HEK293 (cell line): Measurements from ENCODE around the gene MVB12B.

ENCODE experiments used
- CTCF ChIA-PET: fragments of 350-600 bp; formaldehyde crosslinking; extraction: SDS; loops from one replicate; lab custom pipeline; 2021; ENCODE audit warnings: antibody characterized with exemption; lab: Yijun Ruan, JAX
- POLR2A ChIA-PET: fragments of 300-600 bp; formaldehyde crosslinking; extraction: SDS; loops from one replicate; lab custom pipeline; 2020; ENCODE audit warnings: antibody characterized with exemption, inconsistent platforms; lab: Yijun Ruan, JAX
- H3K27ac ChIP-seq: fragments of 200-500 bp; sonication (Bioruptor generic); 2 replicates; pipeline ENCODE4 v1.5.1; 2014; ENCODE audit warnings: low read depth, low read length, control low read depth, inconsistent platforms; ENCODE audit errors: extremely low read depth
- H3K36me3 ChIP-seq, 2 experiments: fragments of 200-500 bp in 1 of 2; sonication (Bioruptor generic) in 1 of 2; 1 replicate in 1 of 2; 2 replicates in 1 of 2; pipeline ENCODE4 v1.5.1; 2014 to 2017; ENCODE audit warnings: inconsistent platforms in 2 of 2, low read length in 2 of 2; ENCODE audit not compliant: control insufficient read depth in 2 of 2, insufficient read depth in 1 of 2
- H3K4me1 ChIP-seq: fragments of 200-500 bp; sonication (Bioruptor generic); 2 replicates; pipeline ENCODE4 v1.5.1; 2014; ENCODE audit warnings: mild to moderate bottlenecking, low read length, inconsistent platforms; ENCODE audit not compliant: control insufficient read depth, insufficient read depth
- H3K4me3 ChIP-seq: 2 replicates; pipeline ENCODE4 v1.5.1; 2011; ENCODE audit warnings: low read depth, mild to moderate bottlenecking, control low read depth, low read length, moderate library complexity
- H3K9me3 ChIP-seq: fragments of 200-500 bp; sonication (Bioruptor generic); 2 replicates; pipeline ENCODE4 v1.5.1; 2014; ENCODE audit warnings: low read depth, low read length, inconsistent platforms; ENCODE audit not compliant: control insufficient read depth, insufficient read depth
- BCL6B ChIP-seq: fragments of 450-650 bp; formaldehyde crosslinking; IDR thresholded peaks from 2 replicates; pipeline ENCODE4 v1.5.1; 2017; ENCODE audit warnings: missing biosample characterization, missing genetic modification characterization
- KLF1 ChIP-seq: fragments of 450-650 bp; formaldehyde crosslinking; IDR thresholded peaks from 2 replicates; pipeline ENCODE4 v1.5.1; 2016; ENCODE audit warnings: missing biosample characterization, missing genetic modification characterization
- KLF7 ChIP-seq: fragments of 450-650 bp; formaldehyde crosslinking; IDR thresholded peaks from 2 replicates; pipeline ENCODE4 v1.5.1; 2016; ENCODE audit warnings: missing biosample characterization, missing genetic modification characterization, borderline replicate concordance
- PATZ1 ChIP-seq: fragments of 450-650 bp; formaldehyde crosslinking; IDR thresholded peaks from 2 replicates; pipeline ENCODE4 v1.5.1; 2016; ENCODE audit warnings: missing biosample characterization, missing genetic modification characterization
- PRDM1 ChIP-seq: fragments of 450-650 bp; formaldehyde crosslinking; IDR thresholded peaks from 2 replicates; pipeline ENCODE4; 2016; ENCODE audit warnings: missing biosample characterization, missing genetic modification characterization
- SCRT2 ChIP-seq: fragments of 450-650 bp; formaldehyde crosslinking; IDR thresholded peaks from 2 replicates; pipeline ENCODE4 v1.5.1; 2016; ENCODE audit warnings: missing biosample characterization, missing genetic modification characterization
- ZBTB48 ChIP-seq: fragments of 450-650 bp; formaldehyde crosslinking; IDR thresholded peaks from 2 replicates; pipeline ENCODE4 v1.5.1; 2016; ENCODE audit warnings: missing biosample characterization, missing genetic modification characterization
- ZNF10 ChIP-seq: fragments of 450-650 bp; formaldehyde crosslinking; IDR thresholded peaks from 2 replicates; pipeline ENCODE4 v1.5.1; 2017; ENCODE audit warnings: missing biosample characterization, missing genetic modification characterization
- ZNF114 ChIP-seq: fragments of 450-650 bp; formaldehyde crosslinking; IDR thresholded peaks from 2 replicates; pipeline ENCODE4 v1.5.0; 2017; ENCODE audit warnings: missing biosample characterization, missing genetic modification characterization
- ZNF175 ChIP-seq: fragments of 450-650 bp; formaldehyde crosslinking; IDR thresholded peaks from 2 replicates; pipeline ENCODE4 v1.5.1; 2016; ENCODE audit warnings: missing biosample characterization, missing genetic modification characterization
- ZNF311 ChIP-seq: fragments of 450-650 bp; formaldehyde crosslinking; IDR thresholded peaks from 2 replicates; pipeline ENCODE4 v1.5.1; 2017; ENCODE audit warnings: missing biosample characterization, missing genetic modification characterization, borderline replicate concordance
- ZNF423 ChIP-seq: fragments of 450-650 bp; formaldehyde crosslinking; IDR thresholded peaks from 2 replicates; pipeline ENCODE4 v1.5.1; 2016; ENCODE audit warnings: missing biosample characterization, missing genetic modification characterization
- ZNF514 ChIP-seq: fragments of 450-650 bp; formaldehyde crosslinking; IDR thresholded peaks from 2 replicates; pipeline ENCODE4 v1.5.1; 2016; ENCODE audit warnings: missing biosample characterization, missing genetic modification characterization
- ZNF692 ChIP-seq: fragments of 450-650 bp; formaldehyde crosslinking; IDR thresholded peaks from 2 replicates; pipeline ENCODE4 v1.5.1; 2016; ENCODE audit warnings: missing biosample characterization, missing genetic modification characterization
- TF ChIP-seq, protein P1 (sequence below): fragments of 450-650 bp; formaldehyde crosslinking; IDR thresholded peaks from 2 replicates; pipeline ENCODE4 v1.5.1; 2016; ENCODE audit warnings: missing biosample characterization, missing genetic modification characterization

MVB12B gene

GRCh38 chr9:126464694-126465441, 138.2 kb downstream of the MVB12B start:
- Histone ChIP-seq H3K4me1 (no peaks in the 10 kb centered on the region), H3K9me3 (no peaks in the 10 kb centered on the region), H3K27ac (no peak overlapping the region), H3K4me3 (no peak overlapping the region), H3K36me3 (peaks cover 0 to 3% of the 10 kb centered on the region in 2 experiments; a peak in 1 of 3 replicates)
- TF ChIP-seq ZNF514 (tag by site-specific recombination) (no peak), ZNF311 (tag by site-specific recombination) (no peak), SCRT2 (tag by site-specific recombination) (0 out of 2 replicates have a peak, but pooled peaks have one; percentile 17), ZNF423 (tag by site-specific recombination) (no peak), ZNF114 (tag by site-specific recombination) (no peak), ZBTB48 (tag by site-specific recombination) (no peak), BCL6B (tag by site-specific recombination) (no peak), ZNF175 (tag by site-specific recombination) (no peak), PRDM1 (tag by site-specific recombination) (no peak)
- ChIA-PET POLR2A (no interaction called here), CTCF (interaction anchor here (0.8 to 1.2 kb wide), 3 partner anchors 28 to 66 kb away, joined by 3 to 8 read pairs (median 4); no protein-coding TSS in a partner anchor)

DNA sequence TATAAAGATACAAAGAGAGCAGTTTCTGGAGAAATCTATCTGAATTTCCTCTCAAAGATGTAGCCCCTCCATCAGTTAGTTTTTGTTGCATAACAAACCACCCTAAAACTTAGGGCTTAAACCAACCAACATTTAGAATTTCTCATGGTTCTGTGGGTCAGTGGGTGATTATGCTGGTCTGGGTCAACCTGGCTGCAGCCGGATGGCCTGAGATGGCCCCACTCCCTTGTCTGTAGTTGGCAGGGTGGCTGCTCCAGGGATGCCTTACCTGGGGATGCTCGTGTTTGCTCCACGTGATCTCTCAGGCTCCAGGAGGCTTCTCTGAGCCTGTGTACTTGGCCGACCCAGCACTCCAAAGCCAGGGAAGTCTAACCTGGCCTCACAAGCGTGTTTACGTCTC, 139.3 kb downstream of the MVB12B start:
- no peaks in the 10 kb centered on the region for H3K4me1 ChIP-seq
- TF ChIP-seq ZNF10 (tag by site-specific recombination) (no peak), ZNF692 (tag by site-specific recombination) (no peak), KLF7 (no peak), PATZ1 (no peak)
- ChIA-PET POLR2A (no interaction called here), CTCF (interaction anchor here (1.1 kb wide), 1 partner anchor 33 kb away, joined by 4 read pairs; no protein-coding TSS in a partner anchor)
- no peak overlapping the region for H3K4me3 ChIP-seq
- peaks cover 0 to 3% of the 10 kb centered on the region in 2 experiments; a peak in 1 of 3 replicates for H3K36me3 ChIP-seq
- H3K9me3 ChIP-seq, result no peaks in the 10 kb centered on the region
- H3K27ac ChIP-seq, result no peak overlapping the region

DNA sequence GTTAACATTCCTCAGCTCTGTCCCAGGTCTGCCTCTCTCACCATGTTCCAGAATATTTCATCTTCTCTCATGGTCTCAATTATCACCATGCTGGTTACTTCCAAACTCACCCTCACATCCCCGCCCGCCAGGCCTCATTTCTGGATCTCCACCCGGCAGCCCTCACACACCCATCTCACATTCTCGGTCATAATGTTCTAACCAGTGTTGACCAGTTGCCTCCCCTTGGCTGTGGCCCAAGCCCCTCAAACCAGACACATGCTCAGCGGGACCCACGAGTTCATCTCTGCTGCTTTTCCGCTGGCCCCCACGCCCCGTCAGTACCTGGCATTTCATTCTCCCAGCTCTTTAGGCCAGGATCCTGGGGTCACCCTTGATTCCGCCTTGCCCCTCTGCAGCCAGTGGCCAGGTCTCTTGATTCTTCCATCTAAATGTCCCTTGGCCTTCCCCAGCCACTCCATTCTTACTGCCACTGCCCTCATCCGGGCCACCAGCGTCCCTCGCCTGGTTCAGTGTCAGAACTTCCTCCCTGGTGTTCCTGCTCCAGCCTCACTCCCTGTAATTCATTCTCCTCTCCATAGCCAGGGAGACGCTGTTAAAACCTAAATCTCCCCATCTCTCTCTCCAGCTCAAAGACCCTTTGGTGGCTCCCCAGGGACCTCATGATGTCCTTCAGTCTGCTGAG, 141.7 kb downstream of the MVB12B start:
- H3K27ac ChIP-seq, result no peak overlapping the region
- H3K4me1 ChIP-seq, result no peaks in the 10 kb centered on the region
- TF ChIP-seq KLF1 (tag by site-specific recombination), result 0 out of 2 replicates have a peak, but pooled peaks have one; percentile 25
- TF ChIP-seq, protein P1, sequence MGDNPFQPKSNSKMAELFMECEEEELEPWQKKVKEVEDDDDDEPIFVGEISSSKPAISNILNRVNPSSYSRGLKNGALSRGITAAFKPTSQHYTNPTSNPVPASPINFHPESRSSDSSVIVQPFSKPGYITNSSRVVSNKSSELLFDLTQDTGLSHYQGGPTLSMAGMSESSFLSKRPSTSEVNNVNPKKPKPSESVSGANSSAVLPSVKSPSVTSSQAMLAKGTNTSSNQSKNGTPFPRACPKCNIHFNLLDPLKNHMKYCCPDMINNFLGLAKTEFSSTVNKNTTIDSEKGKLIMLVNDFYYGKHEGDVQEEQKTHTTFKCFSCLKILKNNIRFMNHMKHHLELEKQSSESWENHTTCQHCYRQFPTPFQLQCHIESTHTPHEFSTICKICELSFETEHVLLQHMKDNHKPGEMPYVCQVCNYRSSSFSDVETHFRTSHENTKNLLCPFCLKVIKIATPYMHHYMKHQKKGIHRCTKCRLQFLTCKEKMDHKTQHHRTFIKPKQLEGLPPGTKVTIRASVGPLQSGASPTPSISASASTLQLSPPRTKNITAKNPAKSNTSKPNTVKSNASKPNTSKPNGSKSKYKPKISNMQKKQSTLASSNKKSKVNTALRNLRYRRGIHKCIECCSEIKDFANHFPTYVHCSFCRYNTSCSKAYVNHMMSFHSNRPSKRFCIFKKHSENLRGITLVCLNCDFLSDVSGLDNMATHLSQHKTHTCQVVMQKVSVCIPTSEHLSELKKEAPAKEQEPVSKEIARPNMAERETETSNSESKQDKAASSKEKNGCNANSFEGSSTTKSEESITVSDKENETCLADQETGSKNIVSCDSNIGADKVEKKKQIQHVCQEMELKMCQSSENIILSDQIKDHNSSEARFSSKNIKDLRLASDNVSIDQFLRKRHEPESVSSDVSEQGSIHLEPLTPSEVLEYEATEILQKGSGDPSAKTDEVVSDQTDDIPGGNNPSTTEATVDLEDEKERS, result no peak
- H3K9me3 ChIP-seq, result no peaks in the 10 kb centered on the region
- no peak overlapping the region for H3K4me3 ChIP-seq
- ChIA-PET POLR2A (no interaction called here), CTCF (no interaction called here)
- peaks cover 0 to 3% of the 10 kb centered on the region in 2 experiments; a peak in 1 of 3 replicates for H3K36me3 ChIP-seq
